OCI-LY7 (cell line): ENCODE measurements around the gene NFE2L3.

Experiments
- CTCF ChIP-seq: fragments of 200-600 bp; sonication (generic); conservative IDR thresholded peaks from 2 replicates; pipeline ENCODE4 v1.5.1; 2014; ENCODE audit warnings: mild to moderate bottlenecking, antibody characterized with exemption, low read length, moderate library complexity, mixed read lengths
- EZH2phosphoT487 ChIP-seq: fragments of 200-600 bp; sonication (generic); IDR thresholded peaks from 2 replicates; pipeline ENCODE4 v1.6.1; 2018; ENCODE audit warnings: low read depth, borderline replicate concordance, mild to moderate bottlenecking, mixed run types, antibody characterized with exemption, low read length, moderate library complexity, mixed read lengths

GRCh38 chr7:26195867-26196657, 44.1 kb downstream of the NFE2L3 start:
- TF ChIP-seq CTCF: no peak
- no peak for TF ChIP-seq EZH2phosphoT487
